H9 (cell line): ENCODE measurements around the gene PTPRQ. TPM values are rescaled to one million over a fixed set of nuclear protein-coding genes. Genes with fewer than 3 reads are reported as not detected.

Experiments used
- DNase-seq: peaks from one replicate; pipeline ENCODE4 v3.0.0-alpha.2; 2017
- H2AFZ ChIP-seq: one replicate; pipeline ENCODE4 v1.6.1; 2013; ENCODE audit warnings: mild to moderate bottlenecking, low read length, control low read depth, moderate library complexity
- H2AK5ac ChIP-seq: 2 replicates; pipeline ENCODE4 v1.6.1; 2013; ENCODE audit warnings: low read length, control low read depth, mixed read lengths; ENCODE audit not compliant: insufficient read length
- H2BK120ac ChIP-seq: one replicate; pipeline ENCODE4 v1.6.1; 2013; ENCODE audit warnings: low read depth, mild to moderate bottlenecking, low read length, control low read depth, inconsistent platforms; ENCODE audit not compliant: poor library complexity, severe bottlenecking
- H2BK12ac ChIP-seq: 2 replicates; pipeline ENCODE4 v1.6.1; 2013; ENCODE audit warnings: low read length, control low read depth, mixed read lengths, low read depth; ENCODE audit not compliant: insufficient read length
- H2BK15ac ChIP-seq: 2 replicates; pipeline ENCODE4 v1.6.1; 2013; ENCODE audit warnings: low read depth, low read length, control low read depth
- H2BK20ac ChIP-seq: one replicate; pipeline ENCODE4 v1.6.1; 2013; ENCODE audit warnings: low read depth, mild to moderate bottlenecking, low read length, control low read depth, inconsistent platforms; ENCODE audit not compliant: poor library complexity, severe bottlenecking
- H2BK5ac ChIP-seq: 2 replicates; pipeline ENCODE4 v1.6.1; 2013; ENCODE audit warnings: low read length, control low read depth, mixed read lengths; ENCODE audit not compliant: insufficient read length
- H3K14ac ChIP-seq: 2 replicates; pipeline ENCODE4 v1.6.1; 2013; ENCODE audit warnings: low read length, control low read depth; ENCODE audit not compliant: insufficient read depth
- H3K18ac ChIP-seq: 2 replicates; pipeline ENCODE4 v1.6.1; 2013; ENCODE audit warnings: low read depth, mild to moderate bottlenecking, mixed read lengths, low read length, control low read depth; ENCODE audit not compliant: insufficient read length
- H3K23ac ChIP-seq: 2 replicates; pipeline ENCODE4 v1.6.1; 2013; ENCODE audit warnings: low read length, control low read depth, mixed read lengths, low read depth; ENCODE audit not compliant: insufficient read length
- H3K23me2 ChIP-seq: 2 replicates; pipeline ENCODE4 v1.6.1; 2013; ENCODE audit warnings: low read depth, mild to moderate bottlenecking, mixed read lengths, low read length, control low read depth; ENCODE audit not compliant: insufficient read length, poor library complexity, severe bottlenecking
- H3K27ac ChIP-seq: 2 replicates; pipeline ENCODE4 v1.5.1; 2013; ENCODE audit warnings: low read length, control low read depth, mixed read lengths, low read depth; ENCODE audit not compliant: insufficient read length
- H3K27me3 ChIP-seq: 2 replicates; pipeline ENCODE4 v1.6.1; 2013; ENCODE audit warnings: low read length, control low read depth, inconsistent platforms; ENCODE audit not compliant: insufficient read depth
- H3K4ac ChIP-seq: 2 replicates; pipeline ENCODE4 v1.6.1; 2013; ENCODE audit warnings: low read depth, mild to moderate bottlenecking, control low read depth, inconsistent platforms, low read length, moderate library complexity
- H3K4me1 ChIP-seq: 2 replicates; pipeline ENCODE4 v1.6.1; 2013; ENCODE audit warnings: low read length, control low read depth, inconsistent platforms; ENCODE audit not compliant: insufficient read depth
- H3K4me2 ChIP-seq: 2 replicates; pipeline ENCODE4 v1.6.1; 2013; ENCODE audit warnings: low read length, control low read depth, mixed read lengths; ENCODE audit not compliant: insufficient read length, insufficient read depth
- H3K56ac ChIP-seq: 2 replicates; pipeline ENCODE4 v1.6.1; 2013; ENCODE audit warnings: low read depth, mild to moderate bottlenecking, mixed read lengths, low read length, control low read depth; ENCODE audit not compliant: insufficient read length
- H3K79me1 ChIP-seq: 2 replicates; pipeline ENCODE4 v1.6.1; 2013; ENCODE audit warnings: low read depth, mild to moderate bottlenecking, moderate library complexity, low read length, control low read depth, inconsistent platforms; ENCODE audit not compliant: insufficient read depth, poor library complexity, severe bottlenecking
- H3K79me2 ChIP-seq: 2 replicates; pipeline ENCODE4 v1.6.1; 2013; ENCODE audit warnings: low read length, control low read depth, inconsistent platforms; ENCODE audit not compliant: insufficient read depth
- H3K9ac ChIP-seq: 2 replicates; pipeline ENCODE4 v1.6.1; 2013; ENCODE audit warnings: low read length, control low read depth, mixed read lengths; ENCODE audit not compliant: insufficient read length; ENCODE audit errors: extremely low read depth
- H3K9me3 ChIP-seq: one replicate; pipeline ENCODE4 v1.6.1; 2013; ENCODE audit warnings: low read depth, low read length, inconsistent platforms; ENCODE audit not compliant: control insufficient read depth
- H3T11ph ChIP-seq: one replicate; pipeline ENCODE4 v1.6.1; 2013; ENCODE audit warnings: mild to moderate bottlenecking, low read length, control low read depth, inconsistent platforms
- H4K20me1 ChIP-seq: one replicate; pipeline ENCODE4 v1.6.1; 2013; ENCODE audit not compliant: control insufficient read depth, insufficient read length, insufficient read depth
- H4K5ac ChIP-seq: 2 replicates; pipeline ENCODE4 v1.6.1; 2013; ENCODE audit warnings: low read depth, mild to moderate bottlenecking, mixed read lengths, low read length, control low read depth; ENCODE audit not compliant: insufficient read length
- H4K8ac ChIP-seq: replicated peaks from 2 replicates; pipeline ENCODE4 v1.6.1; 2013; ENCODE audit warnings: low read length, control low read depth, mixed read lengths, low read depth; ENCODE audit not compliant: insufficient read length
- H4K91ac ChIP-seq: 2 replicates; pipeline ENCODE4 v1.6.1; 2013; ENCODE audit warnings: low read depth, mild to moderate bottlenecking, moderate library complexity, mixed read lengths, low read length, control low read depth; ENCODE audit not compliant: insufficient read length
- H3K27ac Mint-ChIP-seq, 3 experiments: 2 replicates in 2 of 3; 3 replicates in 1 of 3; pipeline ENCODE4 v1.8.0; 2020 to 2021; ENCODE audit warnings: mixed read lengths in 3 of 3, mild to moderate bottlenecking in 1 of 3, moderate library complexity in 1 of 3
- H3K27me3 Mint-ChIP-seq: 2 replicates; pipeline ENCODE4 v1.8.0; 2021; ENCODE audit warnings: low read depth, mild to moderate bottlenecking, moderate library complexity, mixed read lengths
- H3K36me3 Mint-ChIP-seq, 3 experiments: 2 replicates in 2 of 3; 3 replicates in 1 of 3; pipeline ENCODE4 v1.8.0; 2020 to 2021; ENCODE audit warnings: low read depth in 3 of 3, mixed read lengths in 3 of 3; ENCODE audit not compliant: insufficient read depth in 1 of 3
- H3K4me1 Mint-ChIP-seq, 2 experiments: 2 replicates each; pipeline ENCODE4 v1.8.0; 2020; ENCODE audit warnings: mixed read lengths in 2 of 2
- H3K4me3 Mint-ChIP-seq, 2 experiments: 2 replicates in 1 of 2; 3 replicates in 1 of 2; pipeline ENCODE4 v1.8.0; 2020 to 2021; ENCODE audit warnings: mild to moderate bottlenecking in 2 of 2, mixed read lengths in 2 of 2, moderate library complexity in 1 of 2
- H3K9me3 Mint-ChIP-seq, 2 experiments: 2 replicates in 1 of 2; 3 replicates in 1 of 2; pipeline ENCODE4 v1.8.0; 2020; ENCODE audit warnings: mild to moderate bottlenecking in 2 of 2, mixed read lengths in 2 of 2, moderate library complexity in 1 of 2
- WGBS: extraction: QIAGEN DNeasy Blood & Tissue Kit; methylation state at CpG from one replicate; pipeline ENCODE4 v1.1.7; 2013; ENCODE audit warnings: missing lambda C conversion rate, low lambda C conversion rate, mixed read lengths; ENCODE audit not compliant: insufficient read length; ENCODE audit errors: extremely low coverage; 5-methylcytosine and 5-hydroxymethylcytosine counted together
- total RNA-seq: library from RNA; stranded (reverse); gene quantifications from 2 replicates; pipeline ENCODE4 v1.2.1, GENCODE V29; 2021
- TF ChIP-seq, protein P1 (sequence below): fragments of 200-600 bp; sonication (generic); conservative IDR thresholded peaks from 3 replicates; pipeline ENCODE4 v1.8.0; 2021; ENCODE audit warnings: antibody characterized with exemption, mild to moderate bottlenecking

PTPRQ gene
- total RNA-seq, 1 experiment from 2014 or later: not detected

DNA sequence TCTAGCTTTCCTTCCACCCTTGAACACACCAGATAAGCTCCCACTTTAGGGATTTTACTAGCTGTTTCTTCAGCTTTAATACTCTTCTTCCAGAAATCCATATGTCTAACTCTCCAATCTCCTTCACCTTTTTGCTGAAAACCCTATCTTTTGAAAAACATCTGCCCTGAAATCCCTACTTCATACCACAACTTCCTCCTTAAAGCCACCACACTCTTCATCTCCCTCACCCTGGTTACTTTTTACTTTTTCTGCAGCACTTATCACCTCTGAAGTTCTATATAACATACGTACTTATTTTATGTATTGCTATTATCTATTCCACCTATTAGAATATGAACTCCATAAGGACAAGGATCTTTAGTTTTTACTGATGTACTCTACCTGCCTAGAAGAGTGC is 28.6 kb upstream of the PTPRQ start:
- Histone ChIP-seq H3K9me3 (no peaks in the 10 kb centered on the region), H3K23me2 (no peaks in the 10 kb centered on the region), H2BK120ac (no peak overlapping the region), H3K4ac (no peak overlapping the region), H4K20me1 (no peaks in the 10 kb centered on the region), H3K27ac (no peak overlapping the region), H3K27me3 (no peaks in the 10 kb centered on the region), H2BK5ac (no peak overlapping the region), H2BK12ac (no peak overlapping the region), H2BK15ac (no peak overlapping the region), H2AFZ (no peak overlapping the region), H3K79me2 (no peaks in the 10 kb centered on the region), H3K79me1 (no peaks in the 10 kb centered on the region), H3T11ph (no peak overlapping the region), H4K8ac (no peak overlapping the region), H3K4me1 (no peaks in the 10 kb centered on the region), H2AK5ac (no peak overlapping the region), H3K56ac (no peak overlapping the region), H4K5ac (no peak overlapping the region), H3K23ac (no peak overlapping the region), H3K14ac (no peak overlapping the region), H3K9ac (no peak overlapping the region), H4K91ac (no peak overlapping the region), H3K4me2 (no peak overlapping the region), H3K18ac (no peak overlapping the region), H2BK20ac (no peak overlapping the region)
- peaks cover 0 to 6% of the 10 kb centered on the region in 2 experiments; a peak in 3 of 4 replicates for H3K4me1 Mint-ChIP-seq
- no CpG with 5 or more reads among the region's 1 CpG for WGBS
- H3K36me3 Mint-ChIP-seq: no peaks in the 10 kb centered on the region
- H3K27me3 Mint-ChIP-seq: no peaks in the 10 kb centered on the region
- no peak overlapping the region for H3K27ac Mint-ChIP-seq
- DNase-seq: no peak
- TF ChIP-seq, protein P1, sequence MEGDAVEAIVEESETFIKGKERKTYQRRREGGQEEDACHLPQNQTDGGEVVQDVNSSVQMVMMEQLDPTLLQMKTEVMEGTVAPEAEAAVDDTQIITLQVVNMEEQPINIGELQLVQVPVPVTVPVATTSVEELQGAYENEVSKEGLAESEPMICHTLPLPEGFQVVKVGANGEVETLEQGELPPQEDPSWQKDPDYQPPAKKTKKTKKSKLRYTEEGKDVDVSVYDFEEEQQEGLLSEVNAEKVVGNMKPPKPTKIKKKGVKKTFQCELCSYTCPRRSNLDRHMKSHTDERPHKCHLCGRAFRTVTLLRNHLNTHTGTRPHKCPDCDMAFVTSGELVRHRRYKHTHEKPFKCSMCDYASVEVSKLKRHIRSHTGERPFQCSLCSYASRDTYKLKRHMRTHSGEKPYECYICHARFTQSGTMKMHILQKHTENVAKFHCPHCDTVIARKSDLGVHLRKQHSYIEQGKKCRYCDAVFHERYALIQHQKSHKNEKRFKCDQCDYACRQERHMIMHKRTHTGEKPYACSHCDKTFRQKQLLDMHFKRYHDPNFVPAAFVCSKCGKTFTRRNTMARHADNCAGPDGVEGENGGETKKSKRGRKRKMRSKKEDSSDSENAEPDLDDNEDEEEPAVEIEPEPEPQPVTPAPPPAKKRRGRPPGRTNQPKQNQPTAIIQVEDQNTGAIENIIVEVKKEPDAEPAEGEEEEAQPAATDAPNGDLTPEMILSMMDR: no peak
- no peaks in the 10 kb centered on the region for H3K9me3 Mint-ChIP-seq
- no peak overlapping the region for H3K4me3 Mint-ChIP-seq
